GM18868 (cell line): ENCODE measurements around the gene RERE.

ENCODE experiments used
- ATAC-seq: cut with Tn5 transposase; IDR thresholded peaks from one replicate; pipeline ENCODE4 v1.9.1; 2021; ENCODE audit warnings: mild to moderate bottlenecking, moderate library complexity; ENCODE audit not compliant: unreplicated experiment

The RERE gene

GRCh38 chr1:8671306-8671917, 146.0 kb downstream of the RERE start:
- ATAC-seq, result no peak

DNA sequence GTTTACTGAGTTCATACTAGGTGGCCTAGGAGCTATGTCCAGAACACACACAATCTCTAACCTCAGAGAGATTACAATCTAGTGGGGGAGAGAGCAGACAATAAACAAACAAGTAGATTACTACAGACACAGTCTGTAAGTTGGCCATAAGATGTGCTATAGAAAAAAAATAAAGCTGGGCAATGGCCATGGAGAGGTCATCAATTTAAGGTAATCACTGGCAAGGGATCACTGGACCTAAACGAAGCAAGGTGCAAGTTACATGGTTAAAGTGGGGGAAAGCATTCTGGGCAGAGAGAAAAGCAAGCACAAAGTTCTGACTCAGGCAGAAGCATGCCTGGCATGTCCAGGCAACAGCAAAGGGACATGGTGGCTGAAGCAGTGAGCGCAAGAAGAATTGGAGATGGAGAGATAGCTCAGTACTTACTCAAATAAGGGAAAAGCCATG, 147.0 kb downstream of the RERE start:
- ATAC-seq, result no peak

- ATAC-seq, result no peak
Measured at GRCh38 chr1:8669606-8670335, 147.7 kb downstream of the RERE start.

DNA sequence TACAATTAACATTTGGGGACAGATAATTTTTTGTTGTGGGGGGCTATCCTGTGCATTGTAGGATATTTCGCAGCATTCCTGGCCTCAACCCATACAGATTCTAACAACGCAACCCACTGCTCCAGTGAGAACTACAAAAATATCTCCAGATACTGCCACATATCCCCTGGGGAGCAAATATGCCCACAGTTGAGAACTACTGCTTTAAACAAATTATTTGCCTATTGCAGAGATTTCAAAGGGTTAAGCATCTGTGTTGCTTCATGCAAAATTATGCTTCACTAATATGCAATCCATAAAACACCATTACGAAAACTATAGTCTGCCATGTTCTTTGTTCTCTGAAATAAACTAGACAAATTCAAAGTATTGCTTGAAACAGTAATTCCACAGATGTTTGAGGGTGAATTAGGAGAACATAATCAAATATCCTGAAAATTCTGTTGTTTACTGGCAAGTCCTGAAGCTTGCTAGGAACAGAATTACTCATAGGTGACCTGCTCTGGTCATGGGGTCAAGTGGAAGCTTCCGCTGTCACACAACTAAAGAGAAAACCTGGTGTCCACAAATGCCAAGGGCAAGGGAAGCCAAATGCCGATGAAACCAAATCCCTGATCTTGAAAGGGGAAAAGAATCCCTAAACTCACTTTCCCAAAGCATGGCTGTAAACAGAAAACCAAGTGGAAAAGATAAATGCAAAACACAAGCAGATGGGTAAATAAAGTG, 149.4 kb downstream of the RERE start:
- no peak for ATAC-seq

GRCh38 chr1:8666389-8667167, 150.9 kb downstream of the RERE start:
- no peak for ATAC-seq

DNA sequence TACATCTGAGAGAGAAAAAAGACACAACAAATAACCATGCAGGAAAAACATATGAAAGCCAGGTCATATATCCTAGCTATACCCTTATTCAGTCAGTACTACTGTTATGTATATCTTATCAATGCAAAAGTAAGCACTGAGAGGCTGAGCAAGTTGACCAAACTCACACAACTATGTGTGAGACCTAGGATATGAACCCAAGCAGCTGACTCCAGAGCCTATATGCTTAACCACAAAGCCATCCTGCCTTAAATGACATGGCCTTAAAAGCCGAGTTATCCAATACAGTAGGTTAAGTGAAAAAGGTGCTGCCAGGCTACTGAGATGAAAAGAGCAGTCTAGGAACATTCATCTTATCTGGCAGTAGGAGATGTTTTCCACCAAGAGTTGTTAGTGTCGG, 151.6 kb downstream of the RERE start:
- no peak for ATAC-seq

- no peak for ATAC-seq
Measured at GRCh38 chr1:8664887-8665286, 152.6 kb downstream of the RERE start.

GRCh38 chr1:8663915-8664329, 153.5 kb downstream of the RERE start:
- no peak for ATAC-seq

GRCh38 chr1:8663090-8663802, 154.2 kb downstream of the RERE start:
- ATAC-seq, result no peak

- no peak for ATAC-seq
Measured at GRCh38 chr1:8662380-8663072, 154.9 kb downstream of the RERE start.

GRCh38 chr1:8661185-8662110, 156.0 kb downstream of the RERE start:
- no peak for ATAC-seq

- ATAC-seq, result no peak
Measured at GRCh38 chr1:8660411-8660828, 157.0 kb downstream of the RERE start.

DNA sequence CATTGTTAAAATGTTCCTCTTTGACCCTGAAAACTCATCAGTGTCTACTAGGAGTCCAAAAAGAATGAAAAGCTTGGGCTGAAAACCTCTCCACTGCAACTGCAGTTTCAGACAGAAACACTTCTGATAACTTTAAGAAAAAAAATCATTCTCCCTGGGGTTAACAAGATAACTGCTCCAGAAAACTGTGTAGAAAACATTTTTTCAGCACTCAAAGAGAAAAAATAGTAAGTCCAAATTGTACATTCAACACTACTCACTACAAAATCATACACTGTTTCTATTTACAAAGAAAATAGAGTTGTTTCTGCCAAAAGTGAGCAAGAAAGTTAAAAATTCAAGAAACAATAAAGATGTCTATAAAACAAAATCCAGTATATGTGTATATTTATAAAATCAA, 157.8 kb downstream of the RERE start:
- no peak for ATAC-seq

DNA sequence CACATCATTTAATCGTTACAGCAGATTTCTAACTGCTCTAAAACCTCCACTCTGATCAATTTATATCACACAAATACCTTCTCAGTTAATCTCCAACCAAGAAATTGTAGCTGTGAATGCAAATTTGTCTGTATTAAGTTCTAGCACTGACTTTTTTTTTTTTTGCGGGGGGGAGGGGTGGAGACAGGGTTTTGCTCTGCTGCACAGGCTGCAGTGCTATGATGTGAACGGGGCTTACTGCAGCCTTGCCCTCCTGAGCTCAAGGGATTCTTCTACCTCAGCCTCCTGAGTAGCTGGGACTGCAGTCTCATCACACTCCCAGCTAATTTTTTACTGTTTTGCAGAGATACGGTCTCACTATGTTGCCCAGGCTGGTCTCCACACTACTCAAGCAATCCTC, 163.6 kb downstream of the RERE start:
- ATAC-seq, result no peak

- no peak for ATAC-seq
Measured at GRCh38 chr1:8652467-8653046, 164.9 kb downstream of the RERE start.

- no peak for ATAC-seq
Measured at GRCh38 chr1:8651962-8652361, 165.5 kb downstream of the RERE start.

DNA sequence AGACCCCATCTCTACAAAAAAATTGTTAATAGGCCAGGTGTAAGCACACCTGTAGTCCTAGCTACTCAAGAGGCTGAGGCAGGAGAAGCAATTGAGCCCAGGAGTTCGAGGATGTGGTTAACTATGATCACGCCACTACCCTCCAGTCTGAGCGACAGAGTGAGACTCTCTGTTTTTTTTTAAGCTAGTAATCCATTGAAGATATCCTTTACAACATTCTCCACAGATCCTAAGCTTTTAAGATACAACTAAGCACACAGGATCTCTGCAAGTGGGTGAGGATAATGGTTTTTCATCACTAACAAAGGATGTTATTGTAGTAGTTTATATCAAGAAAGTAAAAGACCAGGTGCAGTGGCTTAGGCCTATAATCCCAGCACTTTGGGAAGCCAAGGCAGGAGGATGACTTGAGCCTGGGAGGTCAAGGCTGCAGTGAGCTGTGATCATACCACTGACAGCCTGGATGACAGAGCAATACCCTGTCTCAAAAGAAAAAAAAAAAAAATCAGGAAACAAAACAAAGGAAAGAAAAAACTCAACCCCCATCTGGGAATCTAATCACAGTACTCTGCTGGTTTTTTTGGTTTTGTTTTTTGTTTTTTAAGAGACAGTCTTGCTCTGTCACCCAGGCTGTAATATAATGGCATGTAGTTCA, 166.1 kb downstream of the RERE start:
- no peak for ATAC-seq

DNA sequence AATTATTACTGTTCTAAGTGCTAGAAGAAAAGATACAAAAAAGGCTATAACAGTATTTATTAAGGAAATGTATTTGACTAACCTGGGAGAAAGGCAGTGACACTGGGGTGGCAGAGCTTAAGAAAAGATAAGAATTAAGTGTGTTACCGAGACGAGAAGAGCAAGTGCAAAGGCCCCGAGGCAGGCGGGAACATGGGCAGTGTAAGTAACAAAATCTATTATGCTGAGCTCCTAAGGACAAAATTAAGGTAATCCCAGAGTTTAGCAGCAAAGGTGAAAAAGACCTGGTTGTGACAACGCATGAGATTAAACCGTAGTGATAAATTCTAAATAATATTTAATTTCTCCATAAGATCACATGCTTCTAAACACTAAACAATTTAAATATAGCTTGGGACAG, 167.6 kb downstream of the RERE start:
- no peak for ATAC-seq
